ENCODE measurements around the gene CA7. TPM values are rescaled to one million over a fixed set of nuclear protein-coding genes. Genes with fewer than 3 reads are reported as not detected.

The CA7 gene
- total and polyA plus RNA-seq, 2 donors (not counting 3 experiments of a cell fraction or from before 2014, with no cell fraction given), result not detected

DNA sequence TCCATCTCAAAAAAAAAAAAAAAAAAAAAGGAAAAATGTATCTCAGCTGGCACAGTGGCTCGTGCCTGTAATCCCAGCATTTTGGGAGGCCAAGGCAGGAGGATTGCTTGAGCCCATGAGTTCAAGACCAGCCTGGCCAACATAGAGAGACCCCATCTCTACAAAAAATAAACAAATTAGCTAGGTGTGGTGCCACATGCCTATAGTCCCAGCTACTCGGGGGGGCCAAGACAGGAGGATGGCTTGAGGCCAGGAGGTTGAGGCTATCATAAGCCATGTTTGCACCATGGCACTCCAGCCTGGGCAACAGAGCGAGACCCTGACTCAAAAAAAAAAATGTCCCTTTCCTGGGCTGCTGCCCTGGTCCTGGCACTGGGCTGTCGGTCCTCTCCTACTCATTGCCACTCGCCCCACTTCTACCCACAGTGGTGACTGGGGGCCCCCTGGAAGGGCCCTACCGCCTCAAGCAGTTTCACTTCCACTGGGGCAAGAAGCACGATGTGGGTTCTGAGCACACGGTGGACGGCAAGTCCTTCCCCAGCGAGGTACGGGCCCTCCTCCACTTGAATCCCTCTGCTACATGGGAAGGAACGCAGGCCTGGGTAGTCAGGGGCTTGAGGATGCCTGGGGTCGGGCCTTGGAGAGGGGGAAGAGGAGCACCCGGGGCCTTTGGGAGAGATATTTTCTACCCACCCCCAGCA lies 6.1 kb downstream of the CA7 start:
- DNase-seq (ENCODE audit: low read depth, low spot score), result no peak
- intact Hi-C loops (cut with micrococcal nuclease) (no loop called here), dilution Hi-C loops (cut with MboI; ENCODE audit: extremely low pct_ligation_motif_present, low sequenced_read_pairs) (no loop called here)
- Histone ChIP-seq H3K36me3 (ENCODE audit: control insufficient read depth in 2 of 2, extremely low read depth in 1 of 2, insufficient read depth in 2 of 2, low read length in 2 of 2) (no peaks in the 10 kb centered on the region), H3K9me3 (replicated peaks; ENCODE audit: control insufficient read depth, insufficient read depth, low read length) (no peaks in the 10 kb centered on the region), H3K4me3 (replicated peaks in 1 of 3; ENCODE audit: insufficient read depth in 1 of 3, low read depth in 1 of 3, low read length in 3 of 3) (no peak overlapping the region), H3K79me2 (ENCODE audit: control insufficient read depth, insufficient read depth, low read length) (no peaks in the 10 kb centered on the region), H3K9ac (replicated peaks; ENCODE audit: extremely low read depth, insufficient read depth, low read length) (no peak overlapping the region), H3K27ac (ENCODE audit: insufficient read depth, low read depth, low read length) (no peak overlapping the region), H3K9me1 (replicated peaks; ENCODE audit: control insufficient read depth, extremely low read depth, insufficient read depth, low read length) (no peaks in the 10 kb centered on the region), H3K4me1 (ENCODE audit: control insufficient read depth, extremely low read depth, insufficient read depth, low read length) (no peaks in the 10 kb centered on the region), H3K4me2 (ENCODE audit: insufficient read depth, low read length) (no peak overlapping the region), H3K27me3 (ENCODE audit: control insufficient read depth in 2 of 2, insufficient read depth in 2 of 2, low read length in 2 of 2) (peaks cover 22 to 26% of the 10 kb centered on the region in 2 experiments), H2AFZ (ENCODE audit: low read depth, low read length) (no peak overlapping the region), H4K20me1 (replicated peaks; ENCODE audit: control insufficient read depth, extremely low read depth, insufficient read depth, low read length) (no peaks in the 10 kb centered on the region)
- POLR2A ChIA-PET, result interaction anchor here (0.7 kb wide), 1 partner anchor 126 kb away, joined by 3 read pairs; no protein-coding TSS in a partner anchor
- FAIRE-seq, result no peak
- CTCF ChIA-PET, result interaction anchor here (1.4 to 2.9 kb wide), 4 partner anchors 12 to 199 kb away, joined by 3 to 31 read pairs (median 10); partner anchors contain the start of gene NAE1
- TF ChIP-seq, protein P1, sequence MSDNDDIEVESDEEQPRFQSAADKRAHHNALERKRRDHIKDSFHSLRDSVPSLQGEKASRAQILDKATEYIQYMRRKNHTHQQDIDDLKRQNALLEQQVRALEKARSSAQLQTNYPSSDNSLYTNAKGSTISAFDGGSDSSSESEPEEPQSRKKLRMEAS (IDR thresholded peaks at IDR 0.05; ENCODE audit: insufficient read depth, insufficient read length), result no peak
- TF ChIP-seq FOS (IDR thresholded peaks at IDR 0.05; ENCODE audit: borderline replicate concordance, insufficient read depth, low read length) (no peak), JUN (IDR thresholded peaks at IDR 0.05; ENCODE audit: borderline replicate concordance, insufficient read depth, insufficient read length, low read depth) (no peak), GATA2 (IDR thresholded peaks at IDR 0.05; ENCODE audit: insufficient read depth, insufficient read length, low read depth, low read length) (no peak), MYC (IDR thresholded peaks at IDR 0.05; ENCODE audit: low read depth, low read length) (no peak), POLR2AphosphoS5 (IDR thresholded peaks at IDR 0.05; ENCODE audit: insufficient read depth, low read depth, low read length) (no peak), POLR2A (IDR thresholded peaks at IDR 0.05; ENCODE audit: low read depth, low read length) (no peak), EZH2 (IDR thresholded peaks at IDR 0.05; ENCODE audit: borderline replicate concordance, low read depth, low read length, severe bottlenecking) (no peak)
- TF ChIP-seq, protein P2, sequence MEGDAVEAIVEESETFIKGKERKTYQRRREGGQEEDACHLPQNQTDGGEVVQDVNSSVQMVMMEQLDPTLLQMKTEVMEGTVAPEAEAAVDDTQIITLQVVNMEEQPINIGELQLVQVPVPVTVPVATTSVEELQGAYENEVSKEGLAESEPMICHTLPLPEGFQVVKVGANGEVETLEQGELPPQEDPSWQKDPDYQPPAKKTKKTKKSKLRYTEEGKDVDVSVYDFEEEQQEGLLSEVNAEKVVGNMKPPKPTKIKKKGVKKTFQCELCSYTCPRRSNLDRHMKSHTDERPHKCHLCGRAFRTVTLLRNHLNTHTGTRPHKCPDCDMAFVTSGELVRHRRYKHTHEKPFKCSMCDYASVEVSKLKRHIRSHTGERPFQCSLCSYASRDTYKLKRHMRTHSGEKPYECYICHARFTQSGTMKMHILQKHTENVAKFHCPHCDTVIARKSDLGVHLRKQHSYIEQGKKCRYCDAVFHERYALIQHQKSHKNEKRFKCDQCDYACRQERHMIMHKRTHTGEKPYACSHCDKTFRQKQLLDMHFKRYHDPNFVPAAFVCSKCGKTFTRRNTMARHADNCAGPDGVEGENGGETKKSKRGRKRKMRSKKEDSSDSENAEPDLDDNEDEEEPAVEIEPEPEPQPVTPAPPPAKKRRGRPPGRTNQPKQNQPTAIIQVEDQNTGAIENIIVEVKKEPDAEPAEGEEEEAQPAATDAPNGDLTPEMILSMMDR (IDR thresholded peaks at IDR 0.05; ENCODE audit: extremely low read depth in 1 of 2, insufficient read depth in 1 of 2, low read depth in 1 of 2, low read length in 2 of 2), result no peak
- BruUV-seq (replicated peaks), result no TSS peak
